Astrocyte (in vitro differentiated cells and primary cell): ENCODE results near the gene NETO2.

Experiments used
- EZH2 ChIP-seq: IDR thresholded peaks from 2 replicates; pipeline ENCODE4 v1.6.1; 2012; ENCODE audit warnings: mild to moderate bottlenecking, low read length, inconsistent platforms; ENCODE audit not compliant: insufficient read depth
- TF ChIP-seq, protein P1 (sequence below): IDR thresholded peaks from 2 replicates; pipeline ENCODE4 v1.5.1; 2011; ENCODE audit warnings: low read depth, mild to moderate bottlenecking, inconsistent platforms, low read length, moderate library complexity; ENCODE audit not compliant: insufficient read depth

DNA sequence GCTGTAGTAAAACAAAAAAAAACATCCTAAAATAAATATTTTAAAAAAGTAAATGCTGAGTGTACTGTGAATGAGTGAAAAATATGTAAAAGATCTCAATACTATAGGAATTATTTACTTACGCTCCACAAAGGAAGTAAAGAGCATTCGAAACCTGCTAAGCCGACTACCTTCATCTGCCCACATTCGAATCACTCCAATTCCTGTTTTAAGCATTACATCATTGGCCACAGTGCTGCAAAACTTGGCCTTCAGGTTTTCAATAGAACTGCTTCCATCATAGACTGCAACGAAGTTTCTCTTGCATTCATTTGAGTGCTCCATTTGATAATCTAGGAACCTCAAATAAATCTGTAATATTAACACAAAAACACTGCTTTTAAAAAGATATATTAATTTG, 34.4 kb downstream of the NETO2 start:
- TF ChIP-seq, protein P1, sequence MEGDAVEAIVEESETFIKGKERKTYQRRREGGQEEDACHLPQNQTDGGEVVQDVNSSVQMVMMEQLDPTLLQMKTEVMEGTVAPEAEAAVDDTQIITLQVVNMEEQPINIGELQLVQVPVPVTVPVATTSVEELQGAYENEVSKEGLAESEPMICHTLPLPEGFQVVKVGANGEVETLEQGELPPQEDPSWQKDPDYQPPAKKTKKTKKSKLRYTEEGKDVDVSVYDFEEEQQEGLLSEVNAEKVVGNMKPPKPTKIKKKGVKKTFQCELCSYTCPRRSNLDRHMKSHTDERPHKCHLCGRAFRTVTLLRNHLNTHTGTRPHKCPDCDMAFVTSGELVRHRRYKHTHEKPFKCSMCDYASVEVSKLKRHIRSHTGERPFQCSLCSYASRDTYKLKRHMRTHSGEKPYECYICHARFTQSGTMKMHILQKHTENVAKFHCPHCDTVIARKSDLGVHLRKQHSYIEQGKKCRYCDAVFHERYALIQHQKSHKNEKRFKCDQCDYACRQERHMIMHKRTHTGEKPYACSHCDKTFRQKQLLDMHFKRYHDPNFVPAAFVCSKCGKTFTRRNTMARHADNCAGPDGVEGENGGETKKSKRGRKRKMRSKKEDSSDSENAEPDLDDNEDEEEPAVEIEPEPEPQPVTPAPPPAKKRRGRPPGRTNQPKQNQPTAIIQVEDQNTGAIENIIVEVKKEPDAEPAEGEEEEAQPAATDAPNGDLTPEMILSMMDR: no peak
- TF ChIP-seq EZH2: no peak
